Measurements from ENCODE around the gene STAT1.

The STAT1 gene

DNA sequence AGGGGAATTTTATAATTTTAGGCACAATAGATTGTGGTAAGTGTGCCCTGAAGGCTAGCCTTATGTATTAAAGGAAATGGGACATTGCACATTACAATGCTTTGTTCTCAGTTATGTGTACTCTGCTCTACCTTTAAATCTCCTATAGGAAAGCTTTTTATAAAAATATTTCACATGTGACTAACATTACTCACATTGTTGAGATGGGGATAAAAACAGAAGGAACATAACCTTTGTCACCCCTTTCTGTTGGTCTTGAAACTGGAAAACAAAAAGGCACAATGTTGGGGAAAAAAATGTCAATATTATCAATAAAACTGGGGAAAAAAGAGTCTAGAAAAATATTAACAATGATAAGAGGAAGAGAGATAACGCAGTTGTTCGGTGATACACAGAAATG, 17.3 kb upstream of the STAT1 start:
- no peak for DNase-seq (ENCODE audit: low read depth)

GRCh38 chr2:191030521-191031154, 16.7 kb upstream of the STAT1 start:
- no peak for DNase-seq (ENCODE audit: low read depth)

DNA sequence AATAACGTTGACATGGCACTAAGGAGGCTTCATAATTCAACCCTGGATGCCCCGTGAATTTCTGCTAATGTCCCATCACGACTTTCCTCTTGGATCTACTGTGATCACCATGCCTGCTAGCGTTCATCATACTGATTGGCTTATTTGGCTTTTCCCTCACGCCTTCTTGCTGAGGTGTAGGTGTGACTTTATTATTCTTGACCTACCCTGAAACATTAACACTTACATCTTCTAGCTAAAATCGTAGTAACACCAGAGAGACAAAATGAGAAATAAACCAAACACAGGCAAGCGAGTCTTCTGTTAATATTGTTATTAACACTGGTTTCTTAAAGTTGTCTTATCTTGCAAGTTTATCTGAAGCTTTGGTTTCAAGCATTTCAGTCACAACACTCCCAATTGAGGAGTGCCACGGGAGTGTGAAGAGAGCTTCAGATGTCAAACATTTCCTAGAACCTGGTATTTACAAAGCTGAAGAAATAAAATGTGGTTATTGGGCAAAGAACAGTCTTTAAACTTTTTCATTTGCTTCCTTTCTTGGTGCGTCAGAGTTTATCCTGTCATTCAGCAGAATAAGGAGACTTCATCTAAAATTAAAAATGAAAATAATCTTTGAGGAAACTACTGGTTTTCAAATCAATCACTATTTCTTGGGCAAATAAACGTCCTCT, 15.4 kb upstream of the STAT1 start:
- DNase-seq (ENCODE audit: low read depth), result no peak

DNA sequence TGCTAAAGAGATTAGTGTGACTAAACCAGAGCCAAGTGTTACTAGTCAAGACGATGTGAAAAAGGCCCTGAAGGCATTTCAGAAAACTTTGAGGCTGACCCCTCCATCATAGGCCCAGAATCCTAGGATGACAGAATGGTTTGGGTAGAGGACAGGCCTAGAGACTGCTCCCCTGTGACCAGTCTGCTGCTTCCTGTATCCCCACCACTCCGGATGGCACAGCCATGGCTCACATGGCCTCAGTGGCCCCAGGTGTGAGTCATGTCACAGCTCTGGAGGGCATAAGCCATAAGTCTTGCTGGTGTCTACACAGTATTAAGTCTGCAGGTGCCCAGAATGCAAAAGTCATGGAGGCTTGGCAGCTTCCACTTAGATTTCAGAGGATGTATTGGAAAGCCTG, 12.4 kb upstream of the STAT1 start:
- no peak for DNase-seq (ENCODE audit: low read depth)

DNA sequence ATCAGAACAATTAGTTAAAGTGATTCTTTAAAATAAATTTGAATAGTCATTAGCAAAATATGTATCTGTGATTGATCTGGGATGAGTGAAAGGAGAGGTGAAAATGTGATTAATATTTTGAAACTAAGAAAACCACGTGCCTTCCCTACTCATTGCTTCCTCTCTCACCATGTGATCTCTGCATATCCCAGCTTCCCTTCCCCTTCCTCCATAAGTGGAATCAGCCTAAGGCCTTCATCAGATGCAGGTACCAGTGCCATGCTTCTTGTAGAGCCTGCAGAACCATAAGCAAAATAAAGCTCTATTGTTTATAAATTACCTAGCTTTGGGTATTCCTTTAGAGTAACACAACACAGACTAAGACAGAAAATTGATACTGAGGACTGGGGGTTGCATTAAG, 11.2 kb upstream of the STAT1 start:
- no peak for DNase-seq (ENCODE audit: low read depth)

DNA sequence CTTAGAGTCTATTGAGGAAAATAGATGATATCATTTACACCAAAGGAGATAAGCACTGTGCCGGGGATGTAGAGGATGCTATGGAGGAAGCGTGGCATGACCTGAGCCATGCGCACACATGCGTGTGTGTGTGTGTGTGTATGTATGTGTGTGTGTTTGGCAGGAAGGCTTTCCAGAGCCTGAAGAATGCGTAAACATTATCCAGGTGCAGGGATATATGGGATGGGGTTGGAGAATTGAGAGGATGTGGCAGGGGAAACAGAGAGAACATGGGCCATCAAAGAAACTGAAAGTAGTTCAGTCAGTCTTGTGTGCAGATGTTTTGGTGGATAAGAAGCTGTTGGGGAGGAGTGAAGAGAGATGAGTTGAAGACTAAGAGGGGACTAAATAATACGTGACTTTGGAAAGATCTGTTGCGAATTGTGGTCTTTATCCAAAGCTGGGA, 9.3 kb upstream of the STAT1 start:
- DNase-seq (ENCODE audit: low read depth), result no peak

DNA sequence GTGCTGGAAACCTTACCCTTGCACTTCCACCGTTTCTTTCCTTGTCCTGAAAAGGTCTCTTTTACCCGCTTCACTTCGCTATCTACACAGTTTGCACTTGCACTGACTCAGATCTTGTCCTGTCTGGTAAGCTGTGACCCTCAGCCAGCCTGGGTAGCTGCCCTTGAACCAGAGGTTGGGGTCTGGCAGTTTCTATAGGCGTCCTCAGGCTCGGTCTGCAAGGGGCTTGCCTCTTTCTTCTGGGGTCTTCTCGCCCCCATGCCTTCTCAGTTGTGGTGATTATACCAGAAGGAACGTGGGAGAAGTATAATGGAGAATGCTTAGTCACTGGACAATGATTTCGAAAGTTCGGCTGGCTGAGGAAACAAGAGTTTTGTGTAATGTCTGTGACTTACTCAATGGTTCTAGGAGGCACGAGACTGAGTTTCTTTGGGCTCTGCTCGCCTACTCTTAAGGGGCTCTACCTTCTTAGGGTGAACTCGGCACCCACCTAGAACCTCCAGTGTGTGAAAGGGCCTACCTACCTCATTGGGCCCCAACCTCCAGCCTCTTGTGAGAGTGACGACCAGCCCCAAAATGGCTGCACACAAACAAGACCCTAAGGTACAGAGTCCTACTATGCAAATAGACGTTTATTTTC, 6.9 kb upstream of the STAT1 start:
- peak; percentile 86 for DNase-seq (ENCODE audit: low read depth)

GRCh38 chr2:191020221-191020741, 6.3 kb upstream of the STAT1 start:
- peak; percentile 92 for DNase-seq (ENCODE audit: low read depth)

GRCh38 chr2:191019376-191019775, 5.4 kb upstream of the STAT1 start:
- no peak for DNase-seq (ENCODE audit: low read depth)

GRCh38 chr2:191018643-191019119, 4.7 kb upstream of the STAT1 start:
- no peak for DNase-seq (ENCODE audit: low read depth)

- peak; percentile 18 for DNase-seq (ENCODE audit: low read depth)
These were observed 4.1 kb upstream of the STAT1 start for GRCh38 chr2:191018048-191018447.

DNA sequence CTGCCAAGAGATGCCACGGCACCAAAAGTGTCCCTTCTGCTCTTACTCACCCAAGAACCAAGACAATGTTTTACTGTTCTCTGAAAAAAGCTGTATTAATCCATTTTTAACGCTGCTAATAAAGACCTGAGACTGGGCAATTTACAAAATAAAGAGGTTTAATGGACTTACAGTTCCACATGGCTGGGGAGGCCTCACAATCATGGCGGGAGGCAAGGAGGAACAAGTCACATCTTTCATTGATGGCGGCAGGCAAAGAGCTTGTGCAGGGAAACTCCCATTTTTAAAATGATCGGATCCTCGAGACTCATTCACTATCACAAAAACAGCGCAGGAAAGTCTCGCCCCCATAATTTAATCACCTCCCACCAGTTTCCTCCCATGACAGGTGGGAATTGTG, 1.9 kb upstream of the STAT1 start:
- DNase-seq (ENCODE audit: low read depth), result no peak

DNA sequence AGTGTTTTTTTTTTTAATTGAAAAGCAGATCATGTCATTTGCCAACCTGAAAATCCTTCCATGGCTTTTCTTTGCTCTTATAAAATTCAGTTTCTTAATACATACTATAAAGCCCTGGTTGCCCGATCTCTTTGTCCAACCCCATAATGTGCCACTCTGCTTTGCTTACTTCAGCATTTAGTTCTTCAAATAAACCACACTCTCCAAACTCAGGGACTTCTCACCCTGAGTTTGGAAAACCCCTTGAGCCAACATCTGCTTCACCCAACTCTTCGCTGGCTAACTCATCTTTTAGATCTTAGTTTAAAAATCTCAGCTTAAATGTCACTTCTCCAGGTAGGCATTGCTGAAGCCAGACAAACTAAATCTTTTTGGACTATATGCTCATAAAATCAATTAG, 1.3 kb upstream of the STAT1 start:
- no peak for DNase-seq (ENCODE audit: low read depth)

DNA sequence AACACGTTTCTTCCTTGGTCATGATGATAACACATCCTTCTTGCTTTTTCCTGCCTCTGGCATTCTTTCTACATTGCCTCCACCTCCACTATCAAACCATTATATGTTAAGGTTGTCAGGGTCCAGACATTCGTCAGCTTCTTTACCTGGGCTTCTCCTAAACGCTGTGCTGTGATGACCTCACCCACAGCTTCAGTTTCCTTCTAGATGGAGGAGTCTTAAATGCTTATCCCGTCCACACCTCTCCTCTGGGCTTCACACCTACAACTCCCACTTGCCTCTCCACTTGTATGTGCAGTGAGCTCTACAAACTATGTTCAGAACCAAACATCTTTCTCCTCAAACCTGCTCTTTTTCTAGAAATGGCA, 666 bp upstream of the STAT1 start:
- DNase-seq (ENCODE audit: low read depth), result no peak

GRCh38 chr2:191013682-191013931, 364 bp downstream of the STAT1 start:
- DNase-seq (ENCODE audit: low read depth), result no peak

- DNase-seq (ENCODE audit: low read depth), result no peak
These were observed 908 bp downstream of the STAT1 start for GRCh38 chr2:191012845-191013681.

DNA sequence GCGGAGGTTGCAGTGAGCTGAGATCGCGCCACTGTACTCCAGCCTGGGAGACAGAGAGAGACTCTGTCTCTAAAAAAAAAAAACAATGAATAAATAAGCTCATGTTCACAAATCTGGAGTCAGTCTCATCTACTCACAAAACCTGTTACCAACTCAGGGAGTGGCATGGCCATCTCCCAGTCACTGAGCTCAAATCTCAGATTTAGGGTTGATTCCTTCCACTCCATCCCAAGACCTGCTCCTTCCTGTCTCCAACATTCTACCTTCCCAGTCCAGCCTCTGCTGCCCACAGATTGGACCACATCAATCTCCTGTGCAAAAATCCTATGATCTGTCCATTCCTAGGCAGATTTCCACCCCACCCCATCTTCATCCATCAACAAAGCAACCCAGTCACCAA, 1.6 kb downstream of the STAT1 start:
- no peak for DNase-seq (ENCODE audit: low read depth)

- no peak for DNase-seq (ENCODE audit: low read depth)
These were observed 2.8 kb downstream of the STAT1 start for GRCh38 chr2:191010887-191011885.

- DNase-seq (ENCODE audit: low read depth), result no peak
These were observed 4.2 kb downstream of the STAT1 start for GRCh38 chr2:191009541-191010374.

GRCh38 chr2:191008286-191008685, 5.7 kb downstream of the STAT1 start:
- no peak for DNase-seq (ENCODE audit: low read depth)

Measured in stromal cell of bone marrow (primary cell).